GM12874 (cell line): ENCODE measurements around the gene SLC30A9.

Source experiments
- TF ChIP-seq, protein P1 (sequence below): IDR thresholded peaks from 2 replicates; pipeline ENCODE4 v1.5.1; 2011; ENCODE audit warnings: low read depth, mild to moderate bottlenecking, control low read depth, low read length, moderate library complexity; ENCODE audit not compliant: insufficient read depth

SLC30A9 gene

DNA sequence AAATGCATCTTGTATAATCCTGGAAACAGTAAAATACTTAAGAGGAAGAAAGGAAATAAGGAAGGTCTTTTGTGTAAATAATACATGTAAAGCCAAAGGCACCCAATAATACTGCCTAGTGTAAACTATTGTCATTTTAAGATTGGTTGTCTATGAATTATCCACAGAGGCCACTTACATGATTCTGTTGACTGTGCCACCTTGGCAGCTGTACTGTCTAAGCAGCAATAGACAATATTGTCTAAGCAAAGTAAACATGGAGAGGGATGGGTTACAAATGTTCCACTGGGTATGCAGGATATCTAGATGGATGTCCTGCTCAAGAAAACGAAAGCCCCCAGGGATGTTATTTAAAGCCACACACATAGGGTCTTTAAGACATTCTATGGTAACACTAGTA lies 142.7 kb downstream of the SLC30A9 start:
- TF ChIP-seq, protein P1, sequence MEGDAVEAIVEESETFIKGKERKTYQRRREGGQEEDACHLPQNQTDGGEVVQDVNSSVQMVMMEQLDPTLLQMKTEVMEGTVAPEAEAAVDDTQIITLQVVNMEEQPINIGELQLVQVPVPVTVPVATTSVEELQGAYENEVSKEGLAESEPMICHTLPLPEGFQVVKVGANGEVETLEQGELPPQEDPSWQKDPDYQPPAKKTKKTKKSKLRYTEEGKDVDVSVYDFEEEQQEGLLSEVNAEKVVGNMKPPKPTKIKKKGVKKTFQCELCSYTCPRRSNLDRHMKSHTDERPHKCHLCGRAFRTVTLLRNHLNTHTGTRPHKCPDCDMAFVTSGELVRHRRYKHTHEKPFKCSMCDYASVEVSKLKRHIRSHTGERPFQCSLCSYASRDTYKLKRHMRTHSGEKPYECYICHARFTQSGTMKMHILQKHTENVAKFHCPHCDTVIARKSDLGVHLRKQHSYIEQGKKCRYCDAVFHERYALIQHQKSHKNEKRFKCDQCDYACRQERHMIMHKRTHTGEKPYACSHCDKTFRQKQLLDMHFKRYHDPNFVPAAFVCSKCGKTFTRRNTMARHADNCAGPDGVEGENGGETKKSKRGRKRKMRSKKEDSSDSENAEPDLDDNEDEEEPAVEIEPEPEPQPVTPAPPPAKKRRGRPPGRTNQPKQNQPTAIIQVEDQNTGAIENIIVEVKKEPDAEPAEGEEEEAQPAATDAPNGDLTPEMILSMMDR: no peak

- TF ChIP-seq, protein P1: no peak
These were observed 146.0 kb downstream of the SLC30A9 start for GRCh38 chr4:42136371-42136770.
